GM19351 (cell line): ENCODE measurements around the gene MYLK.
"Not testable (repeated sequence)": the region's sequence is repeated elsewhere in the genome, so short reads cannot be mapped to it uniquely, and the experiment has no call there.

Experiments used
- ATAC-seq: cut with Tn5 transposase; IDR thresholded peaks from one replicate; pipeline ENCODE4 v1.9.1; 2021; ENCODE audit warnings: mild to moderate bottlenecking, moderate library complexity; ENCODE audit not compliant: unreplicated experiment

MYLK gene

DNA sequence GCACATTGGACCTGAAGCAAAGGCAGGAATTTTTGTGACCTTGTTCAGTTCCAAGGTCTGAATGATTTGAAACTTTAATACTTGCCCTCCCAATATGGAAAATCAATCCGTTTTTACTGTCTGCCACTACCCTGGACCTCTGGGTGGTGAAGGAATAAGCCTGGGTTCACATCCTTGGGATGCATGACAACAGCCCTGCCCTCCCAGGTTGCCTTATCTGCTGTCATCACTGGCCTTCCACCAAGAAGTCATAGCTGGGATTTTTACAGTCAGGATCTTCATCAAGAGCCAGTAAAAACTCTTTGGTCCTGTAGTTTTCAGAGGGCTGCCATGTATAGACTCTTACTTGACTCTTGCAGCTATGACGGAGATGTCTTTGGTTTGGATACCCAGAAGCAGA, 128.6 kb downstream of the MYLK start:
- no peak for ATAC-seq

DNA sequence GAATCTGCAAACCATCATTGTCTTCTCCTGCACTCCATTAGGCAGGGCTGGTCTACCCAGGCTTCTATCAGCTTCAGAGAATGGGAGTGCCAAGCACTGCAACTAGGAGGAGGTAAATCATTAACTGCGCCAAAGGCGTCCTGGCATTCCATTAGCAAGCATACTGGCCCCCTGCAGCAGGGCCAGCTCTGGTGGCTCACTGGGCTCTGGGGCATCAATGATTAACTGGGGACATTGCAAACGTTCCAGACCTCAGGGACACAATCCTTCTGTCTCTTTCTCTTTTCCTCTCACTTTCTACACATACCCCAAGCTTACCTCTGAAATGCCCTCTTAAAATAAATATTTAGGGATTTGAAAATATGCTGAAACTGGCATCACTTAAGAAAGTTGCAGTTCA, 129.0 kb downstream of the MYLK start:
- ATAC-seq: no peak

DNA sequence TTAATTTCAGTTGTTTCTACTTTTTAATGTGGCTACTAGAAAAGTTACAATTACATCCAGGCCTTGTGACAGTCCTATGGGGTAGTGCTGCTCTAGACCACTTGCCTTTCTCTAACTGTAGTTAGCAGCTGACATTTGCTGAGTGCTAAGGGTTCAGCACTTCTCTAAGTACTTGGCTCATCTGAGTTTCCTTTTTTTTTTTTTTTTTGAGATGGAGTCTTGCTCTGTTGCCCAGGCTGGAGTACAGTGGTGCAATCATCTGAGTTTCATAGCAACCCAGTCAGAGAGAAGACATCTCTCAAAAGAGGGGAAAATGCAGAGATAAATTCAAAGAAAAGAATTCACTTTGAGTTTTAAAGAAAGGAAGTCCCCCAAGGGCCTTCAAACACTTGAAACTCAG, 130.8 kb downstream of the MYLK start:
- no peak for ATAC-seq

GRCh38 chr3:123752228-123752627, 131.9 kb downstream of the MYLK start:
- no peak for ATAC-seq

GRCh38 chr3:123751433-123751832, 132.7 kb downstream of the MYLK start:
- no peak for ATAC-seq

DNA sequence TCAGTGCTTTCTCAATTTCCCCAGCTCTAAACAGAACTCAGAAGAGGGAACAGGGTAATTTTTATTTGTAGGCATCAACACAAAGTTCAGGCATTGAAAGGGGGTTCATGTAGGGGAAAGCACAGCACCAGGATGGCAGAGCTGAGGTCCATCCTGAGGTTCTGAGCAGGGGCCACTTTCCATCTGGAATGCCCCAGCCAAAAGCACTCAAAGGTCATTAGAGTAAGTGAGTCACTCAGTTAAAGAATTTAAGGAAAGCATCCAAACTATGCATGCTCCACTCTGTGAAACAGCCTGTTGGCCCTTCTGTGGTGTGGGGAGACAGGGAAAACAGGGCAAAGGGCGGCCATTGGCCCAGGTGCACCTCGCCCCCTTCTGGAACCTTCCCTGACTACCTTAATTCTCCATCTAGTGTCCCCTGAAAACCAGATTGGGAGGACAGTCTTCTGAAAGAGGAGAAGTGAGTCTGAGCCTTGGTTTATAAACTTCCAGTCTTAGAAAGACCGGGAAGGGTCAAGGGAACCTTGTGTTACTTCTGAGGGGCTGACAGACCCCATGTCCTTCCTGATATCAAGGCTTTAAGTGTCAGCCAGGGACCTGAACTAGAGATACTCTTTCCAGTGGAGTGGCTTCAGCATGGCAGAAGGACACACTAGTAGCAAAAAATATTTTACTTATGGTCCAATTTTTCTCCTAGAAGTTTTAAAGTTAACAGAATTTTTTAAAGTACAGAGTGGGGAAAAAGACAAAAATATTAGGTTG, 133.3 kb downstream of the MYLK start:
- no peak for ATAC-seq

GRCh38 chr3:123750209-123750608, 133.9 kb downstream of the MYLK start:
- no peak for ATAC-seq

DNA sequence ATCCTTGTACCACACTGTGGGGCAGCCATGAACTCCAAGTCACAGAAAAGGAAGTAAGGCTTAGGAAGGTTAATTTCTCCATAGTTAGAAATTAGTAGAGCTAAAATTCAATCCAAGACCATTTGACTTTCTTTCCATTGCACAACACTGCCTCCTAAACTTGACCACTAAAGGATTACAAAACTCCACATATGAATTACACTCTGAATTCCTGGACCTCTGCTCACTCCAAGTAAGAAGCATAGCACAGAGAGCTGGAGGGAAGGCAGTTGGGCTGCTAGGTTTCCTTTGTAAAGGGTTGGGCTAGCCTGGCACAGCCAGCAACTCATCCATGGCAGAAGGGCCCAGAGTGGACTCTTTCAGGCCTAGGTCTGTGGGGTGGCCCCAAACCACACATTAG, 134.4 kb downstream of the MYLK start:
- ATAC-seq: no peak

DNA sequence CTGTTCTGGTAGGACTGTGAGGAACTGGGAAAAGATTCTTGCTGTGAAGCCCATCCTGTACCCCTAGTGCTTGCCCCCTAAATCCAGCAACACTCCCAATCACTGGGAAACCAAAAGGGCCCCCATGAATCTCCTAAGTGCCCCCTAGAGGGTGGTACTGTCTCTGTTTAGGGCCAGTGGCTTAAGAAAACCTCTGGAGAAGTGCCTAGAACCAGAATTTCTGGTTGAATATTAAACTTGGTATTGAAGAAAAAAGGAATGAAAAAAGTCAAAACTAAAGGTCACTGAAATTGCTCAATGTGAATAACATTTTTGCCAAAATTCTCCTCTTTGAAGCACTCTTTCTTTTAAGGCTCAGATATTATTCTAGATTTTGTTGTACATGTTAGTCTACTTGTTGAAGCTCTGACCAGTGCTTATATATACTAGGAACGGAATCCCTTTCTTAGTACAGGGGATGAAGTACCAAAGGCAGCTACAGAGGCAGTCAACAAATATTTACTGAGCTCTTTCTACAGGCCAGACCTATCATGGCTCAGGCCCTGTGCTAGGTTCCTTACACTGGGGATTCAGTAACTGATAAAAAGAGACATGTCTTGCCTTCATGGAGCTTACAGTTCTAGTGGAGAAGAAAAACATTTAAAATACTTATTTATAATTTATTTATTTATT, 138.8 kb downstream of the MYLK start:
- ATAC-seq: no peak

DNA sequence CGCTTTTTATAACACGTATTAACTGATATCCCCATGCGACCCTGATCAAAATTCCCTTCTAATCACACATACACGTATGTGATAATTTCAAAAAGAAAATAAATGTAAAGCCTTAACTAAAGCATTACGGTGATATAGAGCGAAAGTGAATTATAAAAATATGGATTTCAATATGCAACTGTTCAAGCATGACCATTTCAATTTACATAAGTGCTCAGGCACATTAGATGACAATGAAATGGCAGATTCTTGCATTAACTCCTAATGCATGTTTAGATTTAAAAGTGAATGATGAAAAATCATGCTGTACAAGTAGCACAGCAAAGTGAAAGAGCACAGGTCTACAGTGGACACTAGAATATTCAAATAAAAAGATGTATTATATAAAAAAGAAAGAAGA, 140.1 kb downstream of the MYLK start:
- ATAC-seq: no peak

DNA sequence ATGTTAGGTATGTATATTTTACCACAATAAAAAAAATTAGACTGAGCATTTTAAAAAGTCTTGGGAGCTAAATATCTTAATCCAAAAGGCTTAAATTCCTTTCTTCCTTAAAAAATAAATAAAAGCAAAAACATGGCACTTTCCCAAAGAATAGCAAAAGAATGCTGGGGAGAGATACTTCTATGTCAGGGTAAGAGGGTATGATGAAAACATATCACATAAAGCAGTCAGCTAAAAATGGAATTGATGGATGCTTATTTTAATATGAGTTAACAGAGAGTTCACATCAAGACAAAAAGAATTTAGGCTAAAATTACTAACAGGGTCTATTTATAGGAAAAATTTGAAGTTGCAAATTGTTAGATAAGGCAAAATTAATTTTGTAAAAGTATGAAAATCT, 141.0 kb downstream of the MYLK start:
- ATAC-seq: no peak

- ATAC-seq: no peak
Observed at GRCh38 chr3:123741041-123741511, 143.1 kb downstream of the MYLK start.

DNA sequence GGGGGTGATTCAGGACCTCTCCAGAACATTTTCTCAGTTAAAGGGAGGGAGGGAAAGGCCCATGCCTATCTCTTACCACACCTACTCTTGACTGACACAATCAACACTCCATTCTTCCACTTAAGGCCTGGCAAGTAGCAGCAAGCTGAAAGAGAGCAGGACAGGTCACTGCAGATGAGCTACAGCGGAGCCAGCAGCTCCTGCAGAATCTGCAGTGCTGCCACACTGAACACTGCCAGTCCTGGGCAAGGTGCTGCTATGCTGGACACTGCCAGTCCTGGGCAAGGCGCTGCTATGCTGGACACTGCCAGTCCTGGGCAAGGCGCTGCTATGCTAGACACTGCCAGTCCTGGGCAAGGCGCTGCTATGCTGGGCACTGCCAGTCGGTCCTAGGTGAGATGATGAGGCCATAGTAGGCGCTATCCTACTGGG, 143.7 kb downstream of the MYLK start:
- ATAC-seq: no peak

GRCh38 chr3:123739754-123740153, 144.4 kb downstream of the MYLK start:
- no peak for ATAC-seq

DNA sequence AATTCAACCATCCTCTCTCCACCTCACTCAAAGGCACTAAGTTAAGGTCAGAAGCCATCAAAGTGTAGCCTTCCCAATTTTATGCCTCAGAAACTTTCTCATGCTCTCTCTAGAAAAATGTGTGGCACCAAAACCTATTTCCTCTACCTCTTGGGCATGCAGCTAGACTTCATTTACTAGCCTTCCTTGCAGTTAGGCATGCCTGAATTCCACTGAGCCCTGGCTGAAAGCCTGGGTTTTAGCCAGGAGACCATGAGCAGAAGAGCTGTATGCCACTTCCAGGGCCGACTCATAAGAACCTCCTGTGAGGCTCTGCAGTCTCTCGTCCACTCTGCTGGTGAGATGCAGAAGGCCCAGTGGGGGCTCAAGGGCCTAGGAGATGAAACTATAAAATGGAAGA, 145.0 kb downstream of the MYLK start:
- ATAC-seq: no peak

DNA sequence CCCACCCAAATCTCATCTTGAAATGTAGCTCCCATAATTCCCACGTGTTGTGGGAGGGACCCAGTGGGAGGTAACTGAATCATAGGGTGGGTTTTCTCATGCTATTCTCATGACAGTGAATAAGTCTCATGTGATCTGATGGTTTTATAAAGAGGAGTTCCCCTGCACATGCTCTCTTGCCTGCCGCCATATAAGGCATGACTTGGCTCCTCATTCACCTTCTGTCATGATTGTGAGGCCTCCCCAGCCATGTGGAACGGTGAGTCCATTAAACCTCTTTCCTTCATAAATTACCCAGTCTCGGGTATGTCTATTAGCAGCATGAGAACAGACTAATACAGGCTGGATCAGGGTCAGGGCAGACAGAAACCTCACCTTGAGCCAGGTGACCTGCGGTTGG, 145.6 kb downstream of the MYLK start:
- ATAC-seq: not testable (repeated sequence)

GRCh38 chr3:123737168-123737567, 147.0 kb downstream of the MYLK start:
- ATAC-seq: no peak

- no peak for ATAC-seq
Observed at GRCh38 chr3:123735456-123735855, 148.7 kb downstream of the MYLK start.

- ATAC-seq: no peak
Observed at GRCh38 chr3:123734527-123734902, 149.6 kb downstream of the MYLK start.

GRCh38 chr3:123733805-123734526, 150.2 kb downstream of the MYLK start:
- ATAC-seq: no peak

DNA sequence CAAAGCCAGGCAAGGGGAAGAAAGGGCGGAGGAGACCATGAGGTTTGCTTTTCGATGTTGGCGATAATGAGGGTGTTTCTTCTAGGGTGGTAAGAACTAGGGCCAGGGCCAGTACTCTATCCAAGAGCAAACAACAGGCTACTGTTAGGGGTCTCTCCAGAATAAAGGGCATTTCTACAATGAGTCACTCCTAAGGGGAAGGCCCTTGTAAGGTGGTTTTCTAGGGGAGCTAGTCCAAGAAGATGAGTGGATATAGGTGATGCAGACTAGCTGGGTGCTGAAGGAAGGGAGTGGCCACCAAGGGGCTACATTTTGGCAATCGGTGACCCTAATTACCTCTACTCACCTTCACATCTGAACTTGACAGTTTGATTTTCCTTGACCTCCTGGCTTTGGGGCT, 150.8 kb downstream of the MYLK start:
- no peak for ATAC-seq

- no peak for ATAC-seq
Observed at GRCh38 chr3:123732447-123732846, 151.7 kb downstream of the MYLK start.
